Glutamatergic neuron (in vitro differentiated cells): Measurements from ENCODE around the gene RBPMS2. TPM values are rescaled to one million over a fixed set of nuclear protein-coding genes. Genes with fewer than 3 reads are reported as not detected.

Experiments used
- DNase-seq: peaks from one replicate; pipeline ENCODE4 v3.0.0; 2022
- H3K27ac Mint-ChIP-seq: one replicate; pipeline ENCODE4 v1.8.0; 2020; ENCODE audit warnings: mild to moderate bottlenecking, mixed read lengths, inconsistent platforms; ENCODE audit not compliant: unreplicated experiment
- H3K27me3 Mint-ChIP-seq: one replicate; pipeline ENCODE4 v1.8.0; 2020; ENCODE audit warnings: mild to moderate bottlenecking, moderate library complexity, mixed read lengths, inconsistent platforms; ENCODE audit not compliant: unreplicated experiment
- H3K36me3 Mint-ChIP-seq: one replicate; pipeline ENCODE4 v1.8.0; 2020; ENCODE audit warnings: mild to moderate bottlenecking, mixed read lengths, inconsistent platforms; ENCODE audit not compliant: unreplicated experiment
- H3K4me1 Mint-ChIP-seq: one replicate; pipeline ENCODE4 v1.8.0; 2020; ENCODE audit warnings: mild to moderate bottlenecking, low read depth, mixed read lengths, inconsistent platforms; ENCODE audit not compliant: unreplicated experiment
- H3K4me3 Mint-ChIP-seq: one replicate; pipeline ENCODE4 v1.8.0; 2020; ENCODE audit warnings: mild to moderate bottlenecking, mixed read lengths, inconsistent platforms; ENCODE audit not compliant: unreplicated experiment
- H3K9me3 Mint-ChIP-seq: one replicate; pipeline ENCODE4 v1.8.0; 2020; ENCODE audit warnings: mild to moderate bottlenecking, moderate library complexity, mixed read lengths, inconsistent platforms; ENCODE audit not compliant: unreplicated experiment
- total RNA-seq: library from RNA; stranded (reverse); fragmentation: NEBNext Ultra II Directional; extraction: Animal tissue kit (Norgen Biotek cat#: 25700); gene quantifications from one replicate; pipeline ENCODE4 v1.2.1, GENCODE V29; 2021; ENCODE audit not compliant: unreplicated experiment
- TF ChIP-seq, protein P1 (sequence below): fragments of 200-600 bp; sonication (generic); IDR thresholded peaks from one replicate; pipeline ENCODE4 v1.5.0; 2021; ENCODE audit not compliant: partially characterized antibody, unreplicated experiment

RBPMS2 gene
- total RNA-seq, 1 donor from 2014 or later, result 2.0 TPM

GRCh38 chr15:64730151-64730550 is 45.2 kb downstream of the RBPMS2 start:
- Mint-ChIP-seq H3K4me3 (no peak overlapping the region), H3K36me3 (no peaks in the 10 kb centered on the region), H3K4me1 (no peaks in the 10 kb centered on the region), H3K9me3 (no peaks in the 10 kb centered on the region), H3K27me3 (peaks cover 2% of the 10 kb centered on the region), H3K27ac (no peak overlapping the region)
- no peak for DNase-seq
- TF ChIP-seq, protein P1, sequence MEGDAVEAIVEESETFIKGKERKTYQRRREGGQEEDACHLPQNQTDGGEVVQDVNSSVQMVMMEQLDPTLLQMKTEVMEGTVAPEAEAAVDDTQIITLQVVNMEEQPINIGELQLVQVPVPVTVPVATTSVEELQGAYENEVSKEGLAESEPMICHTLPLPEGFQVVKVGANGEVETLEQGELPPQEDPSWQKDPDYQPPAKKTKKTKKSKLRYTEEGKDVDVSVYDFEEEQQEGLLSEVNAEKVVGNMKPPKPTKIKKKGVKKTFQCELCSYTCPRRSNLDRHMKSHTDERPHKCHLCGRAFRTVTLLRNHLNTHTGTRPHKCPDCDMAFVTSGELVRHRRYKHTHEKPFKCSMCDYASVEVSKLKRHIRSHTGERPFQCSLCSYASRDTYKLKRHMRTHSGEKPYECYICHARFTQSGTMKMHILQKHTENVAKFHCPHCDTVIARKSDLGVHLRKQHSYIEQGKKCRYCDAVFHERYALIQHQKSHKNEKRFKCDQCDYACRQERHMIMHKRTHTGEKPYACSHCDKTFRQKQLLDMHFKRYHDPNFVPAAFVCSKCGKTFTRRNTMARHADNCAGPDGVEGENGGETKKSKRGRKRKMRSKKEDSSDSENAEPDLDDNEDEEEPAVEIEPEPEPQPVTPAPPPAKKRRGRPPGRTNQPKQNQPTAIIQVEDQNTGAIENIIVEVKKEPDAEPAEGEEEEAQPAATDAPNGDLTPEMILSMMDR, result no peak

DNA sequence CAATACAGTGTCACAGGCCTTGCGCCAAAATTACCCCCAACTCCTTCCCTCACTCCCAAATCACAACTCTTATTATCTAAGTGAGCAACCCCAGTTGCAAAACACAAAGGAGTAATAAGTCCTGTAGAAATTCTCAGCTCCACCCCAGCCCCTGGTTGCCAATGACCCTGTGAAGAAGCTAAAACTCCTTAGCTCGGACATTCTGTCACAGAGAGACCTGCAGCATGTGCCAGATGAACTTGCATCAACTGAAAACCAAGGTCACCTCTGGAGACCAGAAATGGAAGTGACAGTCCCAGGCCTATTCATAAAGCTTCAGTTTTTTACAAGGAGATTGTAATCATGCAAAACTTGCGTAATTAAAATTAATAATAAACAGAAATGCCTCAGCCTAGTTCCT is 55.2 kb downstream of the RBPMS2 start:
- H3K4me1 Mint-ChIP-seq, result peaks cover 19% of the 10 kb centered on the region
- H3K36me3 Mint-ChIP-seq, result no peaks in the 10 kb centered on the region
- no peak for DNase-seq
- peaks cover 5% of the 10 kb centered on the region for H3K27me3 Mint-ChIP-seq
- TF ChIP-seq, protein P1, result no peak
- H3K27ac Mint-ChIP-seq, result no peak overlapping the region
- H3K4me3 Mint-ChIP-seq, result peak overlapping the region; percentile 20
- peaks cover 2% of the 10 kb centered on the region for H3K9me3 Mint-ChIP-seq

- no peaks in the 10 kb centered on the region for H3K36me3 Mint-ChIP-seq
- TF ChIP-seq, protein P1, result no peak
- H3K27me3 Mint-ChIP-seq, result peaks cover 6% of the 10 kb centered on the region
- peaks cover 4% of the 10 kb centered on the region for H3K9me3 Mint-ChIP-seq
- H3K4me1 Mint-ChIP-seq, result peaks cover 19% of the 10 kb centered on the region
- no peak for DNase-seq
- H3K4me3 Mint-ChIP-seq, result no peak overlapping the region
- no peak overlapping the region for H3K27ac Mint-ChIP-seq
Observed at GRCh38 chr15:64717735-64718495, 57.5 kb downstream of the RBPMS2 start.

DNA sequence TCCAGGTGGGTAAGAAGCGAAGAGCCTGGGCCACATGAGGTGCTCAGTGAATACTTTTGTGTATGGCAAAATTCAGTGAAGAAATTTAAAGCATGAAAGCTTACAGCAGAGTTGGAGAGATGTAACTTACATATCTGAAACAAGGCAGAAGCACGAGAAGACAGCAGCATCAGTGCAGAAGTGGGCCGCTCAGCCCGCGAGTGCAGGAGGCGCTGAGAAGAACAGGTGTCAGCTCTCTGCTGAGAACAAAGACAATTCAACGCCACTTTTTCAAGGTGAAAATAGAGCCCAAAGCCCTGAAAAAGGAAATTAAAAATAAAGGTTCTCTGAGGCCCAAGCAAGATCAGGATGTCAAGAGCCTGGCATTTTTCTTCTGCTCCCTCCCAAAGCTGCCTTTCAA is 58.3 kb downstream of the RBPMS2 start:
- DNase-seq, result no peak
- peaks cover 4% of the 10 kb centered on the region for H3K9me3 Mint-ChIP-seq
- no peaks in the 10 kb centered on the region for H3K36me3 Mint-ChIP-seq
- H3K27me3 Mint-ChIP-seq, result peaks cover 6% of the 10 kb centered on the region
- no peak overlapping the region for H3K4me3 Mint-ChIP-seq
- peaks cover 19% of the 10 kb centered on the region for H3K4me1 Mint-ChIP-seq
- TF ChIP-seq, protein P1, result no peak
- peak overlapping the region; percentile 65 for H3K27ac Mint-ChIP-seq

- Mint-ChIP-seq H3K9me3 (peaks cover 4% of the 10 kb centered on the region), H3K27ac (no peak overlapping the region), H3K36me3 (no peaks in the 10 kb centered on the region), H3K4me1 (peaks cover 19% of the 10 kb centered on the region), H3K4me3 (no peak overlapping the region), H3K27me3 (peaks cover 6% of the 10 kb centered on the region)
- DNase-seq, result no peak
- TF ChIP-seq, protein P1, result no peak
Observed at GRCh38 chr15:64716452-64716851, 58.9 kb downstream of the RBPMS2 start.
